OCI-LY1 (cell line): ENCODE results near the gene MCM10.

Source experiments
- H2AFZ ChIP-seq: fragments of 200-600 bp; sonication (generic), shearing (Covaris generic); 2 replicates; pipeline ENCODE4 v1.6.0; 2014; ENCODE audit warnings: antibody characterized with exemption, mild to moderate bottlenecking, low read length
- H3F3A ChIP-seq: fragments of 200-600 bp; sonication (generic), shearing (Covaris generic); 2 replicates; pipeline ENCODE4 v1.6.0; 2014; ENCODE audit warnings: mild to moderate bottlenecking, antibody characterized with exemption, low read length, moderate library complexity; ENCODE audit not compliant: insufficient read depth
- H3K27ac ChIP-seq: fragments of 200-600 bp; sonication (generic); 2 replicates; pipeline ENCODE4 v1.5.1; 2014; ENCODE audit warnings: low read length, mixed run types, mild to moderate bottlenecking, low read depth; ENCODE audit not compliant: poor library complexity, severe bottlenecking
- H3K27me3 ChIP-seq: fragments of 200-600 bp; sonication (generic); 2 replicates; pipeline ENCODE4 v1.6.0; 2014; ENCODE audit warnings: antibody characterized with exemption, mild to moderate bottlenecking, low read length, moderate library complexity; ENCODE audit not compliant: insufficient read depth
- H3K36me3 ChIP-seq: fragments of 200-600 bp; sonication (generic); 2 replicates; pipeline ENCODE4 v1.6.1; 2014; ENCODE audit warnings: mild to moderate bottlenecking, antibody characterized with exemption, low read length, moderate library complexity, mixed read lengths; ENCODE audit not compliant: insufficient read depth
- H3K4me1 ChIP-seq: fragments of 200-600 bp; sonication (generic); 2 replicates; pipeline ENCODE4 v1.5.1; 2014; ENCODE audit warnings: mild to moderate bottlenecking, low read length, moderate library complexity; ENCODE audit not compliant: insufficient read depth, severe bottlenecking
- H3K4me2 ChIP-seq: fragments of 200-600 bp; sonication (generic), shearing (Covaris generic); 2 replicates; pipeline ENCODE4 v1.6.1; 2014; ENCODE audit warnings: low read length
- H3K4me3 ChIP-seq: fragments of 200-600 bp; sonication (generic); 2 replicates; pipeline ENCODE4 v1.5.1; 2014; ENCODE audit warnings: low read length, low read depth, mild to moderate bottlenecking, mixed read lengths; ENCODE audit not compliant: poor library complexity, severe bottlenecking
- H3K79me2 ChIP-seq: fragments of 200-600 bp; shearing (Covaris generic); 2 replicates; pipeline ENCODE4 v1.6.1; 2016; ENCODE audit warnings: mixed run types, low read length, mixed read lengths; ENCODE audit not compliant: insufficient read depth
- H3K9ac ChIP-seq: fragments of 200-600 bp; sonication (generic), shearing (Covaris generic); 2 replicates; pipeline ENCODE4 v1.6.1; 2014; ENCODE audit warnings: mild to moderate bottlenecking, low read length, mixed read lengths
- H3K9me2 ChIP-seq: fragments of 200-600 bp; sonication (generic), shearing (Covaris generic); 2 replicates; pipeline ENCODE4 v1.6.1; 2014; ENCODE audit warnings: low read depth, mild to moderate bottlenecking, low read length, mixed read lengths
- H3K9me3 ChIP-seq: fragments of 200-600 bp; shearing (Covaris generic); 2 replicates; pipeline ENCODE4 v1.6.1; 2014; ENCODE audit warnings: low read length, mixed read lengths
- H4K20me1 ChIP-seq: fragments of 200-600 bp; sonication (generic), shearing (Covaris generic); 2 replicates; pipeline ENCODE4 v1.6.0; 2016; ENCODE audit warnings: mild to moderate bottlenecking, low read length; ENCODE audit not compliant: insufficient read depth
- EZH2 ChIP-seq: fragments of 200-600 bp; sonication (generic), shearing (Covaris generic); IDR thresholded peaks from 2 replicates; pipeline ENCODE4 v1.8.0; 2017; ENCODE audit warnings: borderline replicate concordance, mixed run types, mild to moderate bottlenecking, antibody characterized with exemption, low read length, moderate library complexity, mixed read lengths
- TF ChIP-seq, protein P1 (sequence below): fragments of 200-600 bp; sonication (generic), shearing (Covaris generic); IDR thresholded peaks from 2 replicates; pipeline ENCODE4 v1.5.1; 2017; ENCODE audit warnings: mild to moderate bottlenecking, antibody characterized with exemption, low read length, moderate library complexity, mixed read lengths

Gene MCM10

DNA sequence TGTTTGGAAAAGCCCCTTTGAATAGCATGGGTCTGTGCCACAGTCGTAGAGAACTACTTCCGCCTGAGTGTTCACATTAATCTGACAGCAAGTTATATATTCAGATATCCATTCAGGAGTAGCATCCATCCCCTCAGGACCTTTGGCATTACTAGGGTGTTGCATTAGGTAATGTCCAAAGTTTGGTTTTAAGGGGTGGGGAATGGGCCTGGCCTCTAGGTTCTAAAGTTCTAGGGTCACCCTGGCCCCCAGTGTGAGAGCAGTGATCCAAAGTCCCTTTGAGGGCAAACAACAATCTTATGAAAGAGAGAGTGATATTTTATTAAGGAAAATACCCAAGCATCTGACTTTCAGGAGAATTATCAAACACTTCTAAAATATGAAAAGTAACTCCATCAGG, 12.3 kb downstream of the MCM10 start:
- Histone ChIP-seq H3F3A (no peaks in the 10 kb centered on the region), H3K27me3 (no peaks in the 10 kb centered on the region), H3K79me2 (no peaks in the 10 kb centered on the region), H4K20me1 (no peaks in the 10 kb centered on the region), H3K4me3 (no peak overlapping the region), H3K4me2 (no peak overlapping the region), H3K9ac (no peak overlapping the region), H3K9me2 (no peaks in the 10 kb centered on the region), H3K9me3 (no peaks in the 10 kb centered on the region), H3K36me3 (peaks cover 81% of the 10 kb centered on the region), H3K27ac (no peak overlapping the region), H2AFZ (no peak overlapping the region), H3K4me1 (no peaks in the 10 kb centered on the region)
- no peak for TF ChIP-seq EZH2
- TF ChIP-seq, protein P1, sequence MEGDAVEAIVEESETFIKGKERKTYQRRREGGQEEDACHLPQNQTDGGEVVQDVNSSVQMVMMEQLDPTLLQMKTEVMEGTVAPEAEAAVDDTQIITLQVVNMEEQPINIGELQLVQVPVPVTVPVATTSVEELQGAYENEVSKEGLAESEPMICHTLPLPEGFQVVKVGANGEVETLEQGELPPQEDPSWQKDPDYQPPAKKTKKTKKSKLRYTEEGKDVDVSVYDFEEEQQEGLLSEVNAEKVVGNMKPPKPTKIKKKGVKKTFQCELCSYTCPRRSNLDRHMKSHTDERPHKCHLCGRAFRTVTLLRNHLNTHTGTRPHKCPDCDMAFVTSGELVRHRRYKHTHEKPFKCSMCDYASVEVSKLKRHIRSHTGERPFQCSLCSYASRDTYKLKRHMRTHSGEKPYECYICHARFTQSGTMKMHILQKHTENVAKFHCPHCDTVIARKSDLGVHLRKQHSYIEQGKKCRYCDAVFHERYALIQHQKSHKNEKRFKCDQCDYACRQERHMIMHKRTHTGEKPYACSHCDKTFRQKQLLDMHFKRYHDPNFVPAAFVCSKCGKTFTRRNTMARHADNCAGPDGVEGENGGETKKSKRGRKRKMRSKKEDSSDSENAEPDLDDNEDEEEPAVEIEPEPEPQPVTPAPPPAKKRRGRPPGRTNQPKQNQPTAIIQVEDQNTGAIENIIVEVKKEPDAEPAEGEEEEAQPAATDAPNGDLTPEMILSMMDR = no peak

DNA sequence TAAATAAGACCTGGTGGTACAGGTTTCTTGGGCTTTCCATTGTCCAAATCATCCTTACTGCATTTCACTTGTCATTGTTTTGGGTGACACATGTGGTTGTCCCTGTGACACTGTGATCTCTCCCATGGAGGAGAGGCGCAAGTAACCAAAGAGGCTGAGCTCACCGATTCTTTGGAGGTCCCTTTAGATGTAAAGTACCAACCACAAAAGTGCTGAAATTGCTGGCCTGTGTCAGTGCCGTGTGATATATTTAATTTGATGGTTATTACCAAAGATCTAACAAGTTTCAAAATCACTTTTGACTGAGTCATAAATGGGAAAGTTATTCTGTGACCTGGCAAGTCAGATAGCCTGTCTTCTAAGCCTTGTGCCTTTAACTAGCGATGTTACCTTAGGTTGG, 19.4 kb downstream of the MCM10 start:
- TF ChIP-seq, protein P1 = no peak
- no peak for TF ChIP-seq EZH2
- Histone ChIP-seq H3K4me1 (no peaks in the 10 kb centered on the region), H3K36me3 (peaks cover 97% of the 10 kb centered on the region)

DNA sequence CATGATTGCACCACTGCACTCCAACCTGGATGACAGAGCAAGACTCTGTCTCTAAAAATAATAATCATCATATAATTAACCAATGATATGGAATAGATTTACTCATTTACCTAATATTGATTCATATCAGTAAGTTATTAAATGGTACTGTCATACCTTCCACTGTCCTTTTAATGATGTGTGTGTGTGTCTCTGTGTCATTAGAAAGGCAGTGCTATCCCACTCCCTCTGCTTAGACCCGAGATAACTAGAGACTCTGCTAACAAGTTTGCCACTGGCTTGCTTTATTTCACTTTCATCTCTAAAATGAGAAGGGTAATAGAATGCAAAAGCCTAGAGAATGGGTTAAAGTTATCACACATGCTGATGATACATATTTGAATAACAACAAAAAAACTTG, 21.1 kb downstream of the MCM10 start:
- H3K36me3 ChIP-seq = peaks cover 97% of the 10 kb centered on the region
- no peaks in the 10 kb centered on the region for H4K20me1 ChIP-seq
- no peaks in the 10 kb centered on the region for H3K9me2 ChIP-seq
- H3K79me2 ChIP-seq = no peaks in the 10 kb centered on the region
- TF ChIP-seq, protein P1 = no peak
- TF ChIP-seq EZH2 = no peak
- no peaks in the 10 kb centered on the region for H3F3A ChIP-seq
- H3K4me1 ChIP-seq = no peaks in the 10 kb centered on the region
- no peaks in the 10 kb centered on the region for H3K27me3 ChIP-seq
- no peak overlapping the region for H3K27ac ChIP-seq
- H3K4me2 ChIP-seq = no peak overlapping the region
- H3K9me3 ChIP-seq = no peaks in the 10 kb centered on the region
- H3K4me3 ChIP-seq = no peak overlapping the region
- no peak overlapping the region for H3K9ac ChIP-seq
- H2AFZ ChIP-seq = no peak overlapping the region

More for the DNA sequence above, 19.4 kb downstream of the MCM10 start:
- no peak overlapping the region for H2AFZ ChIP-seq
- H3K9me2 ChIP-seq = no peaks in the 10 kb centered on the region
- no peak overlapping the region for H3K9ac ChIP-seq
- no peak overlapping the region for H3K27ac ChIP-seq
- H3K27me3 ChIP-seq = no peaks in the 10 kb centered on the region
- H3K79me2 ChIP-seq = no peaks in the 10 kb centered on the region
- no peak overlapping the region for H3K4me2 ChIP-seq
- H3K9me3 ChIP-seq = no peaks in the 10 kb centered on the region
- no peaks in the 10 kb centered on the region for H3F3A ChIP-seq
- no peaks in the 10 kb centered on the region for H4K20me1 ChIP-seq
- H3K4me3 ChIP-seq = no peak overlapping the region
